Activated CD8-positive, alpha-beta T cell treated with anti-CD3 and anti-CD28 coated beads for 36 hours (primary cell): ENCODE measurements around the gene TBC1D22A. TPM values are rescaled to one million over a fixed set of nuclear protein-coding genes. Genes with fewer than 3 reads are reported as not detected.

Experiments
- ATAC-seq: fragments of 200-7000 bp; cut with Tn5 transposase; one replicate; pipeline ENCODE4 v1.10.0; 2021; ENCODE audit warnings: mild to moderate bottlenecking, moderate library complexity
- CTCF ChIA-PET: fragments of 350-600 bp; sonication (Branson Sonifier 250); formaldehyde crosslinking; loops from one replicate; lab custom pipeline; 2021; ENCODE audit warnings: antibody characterized with exemption; lab: Charles Lee
- POLR2A ChIA-PET: fragments of 350-600 bp; sonication (Branson Sonifier 250); formaldehyde crosslinking; loops from one replicate; lab custom pipeline; 2021; ENCODE audit warnings: antibody characterized with exemption; lab: Charles Lee
- DNase-seq: peaks from one replicate; pipeline ENCODE4 v3.0.0-alpha.2; 2020
- H3K27ac Mint-ChIP-seq: one replicate; pipeline ENCODE4 v1.8.0; 2021; ENCODE audit warnings: mild to moderate bottlenecking, mixed read lengths
- H3K27me3 Mint-ChIP-seq: one replicate; pipeline ENCODE4 v1.8.0; 2021; ENCODE audit warnings: mixed read lengths
- H3K36me3 Mint-ChIP-seq: one replicate; pipeline ENCODE4 v1.8.0; 2021; ENCODE audit warnings: low read depth, mixed read lengths
- H3K4me1 Mint-ChIP-seq: one replicate; pipeline ENCODE4 v1.8.0; 2021; ENCODE audit warnings: low read depth, mixed read lengths
- H3K4me3 Mint-ChIP-seq: one replicate; pipeline ENCODE4 v1.8.0; 2021; ENCODE audit warnings: mild to moderate bottlenecking, moderate library complexity, mixed read lengths
- H3K9me3 Mint-ChIP-seq: one replicate; pipeline ENCODE4 v1.8.0; 2021; ENCODE audit warnings: mixed read lengths
- intact Hi-C: fragments of 100-400 bp; cut with micrococcal nuclease; formaldehyde crosslinking; loops from one replicate; pipeline ENCODE4 v1.10.0; 2022
- total RNA-seq, 2 experiments: library from RNA; stranded (reverse); gene quantifications; one replicate each; pipeline ENCODE4 v1.2.3, GENCODE V29; 2021
- TF ChIP-seq, protein P1 (sequence below): fragments of 200-600 bp; IDR thresholded peaks from one replicate; pipeline ENCODE4 v1.8.0; 2022; ENCODE audit warnings: antibody characterized with exemption, mild to moderate bottlenecking

The TBC1D22A gene
- total RNA-seq, 2 experiments from 2014 or later, result 41.0 to 42.8 TPM

DNA sequence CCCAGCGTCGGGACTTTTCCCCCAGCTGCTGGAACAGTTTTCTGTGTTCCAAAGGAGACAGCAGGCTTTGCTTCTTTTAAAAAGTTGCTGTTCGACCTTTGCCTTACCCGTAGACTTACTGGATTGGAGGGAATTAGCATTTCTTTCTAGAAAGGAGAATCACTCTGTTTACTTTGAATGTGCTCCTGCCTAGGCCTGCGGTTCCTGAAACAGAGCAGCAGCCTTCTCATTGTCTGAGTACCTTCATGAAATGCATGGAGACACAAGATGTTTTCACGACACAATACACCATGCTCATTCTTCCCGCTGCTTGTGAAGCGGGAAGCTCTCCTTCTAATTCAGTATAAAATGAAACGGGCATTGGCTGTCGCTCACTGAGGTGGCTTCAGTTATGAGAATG is 196.2 kb downstream of the TBC1D22A start:
- H3K4me3 Mint-ChIP-seq, result no peak overlapping the region
- H3K4me1 Mint-ChIP-seq, result peaks cover 3% of the 10 kb centered on the region
- intact Hi-C loops, result no loop called here
- H3K36me3 Mint-ChIP-seq, result peaks cover 2% of the 10 kb centered on the region
- no peak overlapping the region for H3K27ac Mint-ChIP-seq
- no peaks in the 10 kb centered on the region for H3K9me3 Mint-ChIP-seq
- POLR2A ChIA-PET, result no interaction called here
- TF ChIP-seq, protein P1, sequence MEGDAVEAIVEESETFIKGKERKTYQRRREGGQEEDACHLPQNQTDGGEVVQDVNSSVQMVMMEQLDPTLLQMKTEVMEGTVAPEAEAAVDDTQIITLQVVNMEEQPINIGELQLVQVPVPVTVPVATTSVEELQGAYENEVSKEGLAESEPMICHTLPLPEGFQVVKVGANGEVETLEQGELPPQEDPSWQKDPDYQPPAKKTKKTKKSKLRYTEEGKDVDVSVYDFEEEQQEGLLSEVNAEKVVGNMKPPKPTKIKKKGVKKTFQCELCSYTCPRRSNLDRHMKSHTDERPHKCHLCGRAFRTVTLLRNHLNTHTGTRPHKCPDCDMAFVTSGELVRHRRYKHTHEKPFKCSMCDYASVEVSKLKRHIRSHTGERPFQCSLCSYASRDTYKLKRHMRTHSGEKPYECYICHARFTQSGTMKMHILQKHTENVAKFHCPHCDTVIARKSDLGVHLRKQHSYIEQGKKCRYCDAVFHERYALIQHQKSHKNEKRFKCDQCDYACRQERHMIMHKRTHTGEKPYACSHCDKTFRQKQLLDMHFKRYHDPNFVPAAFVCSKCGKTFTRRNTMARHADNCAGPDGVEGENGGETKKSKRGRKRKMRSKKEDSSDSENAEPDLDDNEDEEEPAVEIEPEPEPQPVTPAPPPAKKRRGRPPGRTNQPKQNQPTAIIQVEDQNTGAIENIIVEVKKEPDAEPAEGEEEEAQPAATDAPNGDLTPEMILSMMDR, result no peak
- ATAC-seq (no peak), DNase-seq (no peak)
- no peaks in the 10 kb centered on the region for H3K27me3 Mint-ChIP-seq
- CTCF ChIA-PET, result no interaction called here

DNA sequence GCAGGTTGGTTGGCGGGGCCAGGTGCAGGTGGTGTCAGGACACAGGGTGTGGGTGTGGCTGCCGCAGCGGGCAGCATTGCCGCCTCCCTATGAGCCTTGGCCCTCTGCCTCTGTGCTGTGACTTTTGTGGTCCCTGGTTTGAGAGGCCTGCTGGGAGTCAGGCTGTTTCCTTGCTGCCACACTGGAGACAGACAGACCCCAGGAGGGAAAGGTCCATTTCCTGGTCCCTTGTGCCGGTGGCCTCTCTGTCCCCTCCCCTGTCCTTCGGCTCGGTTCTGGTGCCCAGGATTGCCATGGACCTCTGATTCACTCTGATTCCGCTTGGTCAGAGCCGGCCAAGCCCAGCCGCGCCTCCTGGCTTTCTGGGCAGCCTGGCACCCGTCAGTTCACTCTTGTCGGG is 196.9 kb downstream of the TBC1D22A start:
- Mint-ChIP-seq H3K27ac (no peak overlapping the region), H3K4me3 (no peak overlapping the region), H3K36me3 (peaks cover 2% of the 10 kb centered on the region), H3K9me3 (no peaks in the 10 kb centered on the region), H3K27me3 (no peaks in the 10 kb centered on the region), H3K4me1 (peaks cover 5% of the 10 kb centered on the region)
- no peak for ATAC-seq
- TF ChIP-seq, protein P1, result no peak
- ChIA-PET CTCF (no interaction called here), POLR2A (no interaction called here)
- no peak for DNase-seq
- intact Hi-C loops, result no loop called here

DNA sequence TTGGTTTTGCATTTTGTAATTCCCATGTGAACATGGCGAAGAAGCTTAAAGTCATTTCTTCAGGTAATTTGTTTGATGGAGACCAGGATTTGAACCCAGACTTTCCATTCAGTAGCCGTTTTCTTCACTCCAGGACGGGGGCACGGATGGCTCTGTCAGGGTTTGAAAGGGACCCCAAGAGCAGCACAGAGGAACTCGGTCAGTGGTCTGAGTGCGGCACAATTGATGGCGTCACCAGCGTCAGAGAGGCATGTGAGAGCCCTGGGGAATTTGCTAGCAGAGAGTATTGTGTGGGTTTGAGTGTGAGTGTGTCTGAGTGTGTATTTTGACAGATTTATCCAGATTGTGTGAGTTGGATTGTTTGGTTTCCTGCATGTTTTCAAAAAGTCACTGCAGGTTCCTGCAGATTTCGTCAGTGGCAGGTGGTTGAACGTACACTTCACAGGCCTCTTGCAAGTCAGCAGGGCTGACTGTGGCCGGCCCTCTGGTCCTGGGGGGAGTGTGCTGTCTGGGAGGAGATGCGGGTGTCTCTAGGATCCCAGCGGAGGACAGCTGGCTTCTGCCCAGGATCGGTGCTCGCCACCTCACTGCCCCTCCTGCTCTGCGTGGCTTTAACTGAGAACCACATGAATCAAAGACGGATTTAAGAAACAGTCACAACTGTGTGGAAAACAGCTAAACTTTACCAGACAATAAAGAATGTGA is 199.3 kb downstream of the TBC1D22A start:
- POLR2A ChIA-PET, result interaction anchor here (0.8 kb wide), 1 partner anchor 15 kb away, joined by 4 read pairs; no protein-coding TSS in a partner anchor
- Mint-ChIP-seq H3K27ac (no peak overlapping the region), H3K36me3 (peaks cover 4% of the 10 kb centered on the region), H3K4me1 (peaks cover 7% of the 10 kb centered on the region), H3K4me3 (no peak overlapping the region), H3K9me3 (no peaks in the 10 kb centered on the region), H3K27me3 (no peaks in the 10 kb centered on the region)
- TF ChIP-seq, protein P1, result no peak
- DNase-seq (no peak), ATAC-seq (no peak)
- intact Hi-C loops, result no loop called here
- CTCF ChIA-PET, result interaction anchor here (1.7 kb wide), 1 partner anchor 158 kb away, joined by 5 read pairs; no protein-coding TSS in a partner anchor

DNA sequence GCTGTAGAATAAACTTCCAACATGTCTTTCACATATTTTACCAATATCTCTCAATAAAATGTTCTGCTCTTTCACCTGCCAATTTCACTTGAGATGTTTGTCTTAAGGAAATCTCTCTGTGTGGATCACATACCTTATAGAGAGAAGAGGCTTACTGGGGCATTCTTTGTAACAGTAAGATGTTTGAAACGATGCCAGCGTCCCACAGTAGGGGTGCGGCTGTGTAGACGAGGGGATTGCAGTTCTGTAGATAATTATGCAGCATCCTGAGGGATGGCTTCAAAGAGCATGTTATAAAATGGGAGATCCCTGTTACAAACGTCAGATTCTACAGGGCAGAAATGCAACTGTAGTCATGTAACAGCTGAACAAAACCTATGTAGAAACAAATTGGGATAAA is 200.0 kb downstream of the TBC1D22A start:
- ChIA-PET POLR2A (no interaction called here), CTCF (interaction anchor here (1.7 kb wide), 1 partner anchor 159 kb away, joined by 5 read pairs; no protein-coding TSS in a partner anchor)
- Mint-ChIP-seq H3K4me3 (no peak overlapping the region), H3K27ac (no peak overlapping the region), H3K36me3 (peaks cover 4% of the 10 kb centered on the region), H3K9me3 (no peaks in the 10 kb centered on the region), H3K4me1 (peaks cover 7% of the 10 kb centered on the region), H3K27me3 (no peaks in the 10 kb centered on the region)
- TF ChIP-seq, protein P1, result no peak
- DNase-seq, result no peak
- intact Hi-C loops, result no loop called here
- ATAC-seq, result no peak
